ENCODE results near the gene HSPBP1. TPM values are rescaled to one million over a fixed set of nuclear protein-coding genes. Genes with fewer than 3 reads are reported as not detected.

The HSPBP1 gene
- total RNA-seq, 4 donors from 2014 or later, result 18.5 to 41.7 (median 36.7) TPM

- Histone ChIP-seq H3K27ac (no peak overlapping the region), H3K4me1 (peaks cover 4 to 25% of the 10 kb centered on the region in 2 donors), H3K27me3 (no peaks in the 10 kb centered on the region), H3K9me3 (no peaks in the 10 kb centered on the region), H3K36me3 (peaks cover 0 to 21% of the 10 kb centered on the region in 2 donors), H3K4me3 (no peak overlapping the region)
- ATAC-seq (no peak), DNase-seq (no peak)
- in situ Hi-C loops (cut with MboI; ENCODE audit: low sequenced_read_pairs in 4 of 4), result no loop called here
- TF ChIP-seq POLR2A (IDR thresholded peaks at IDR 0.05), result no peak
- no peak for TF ChIP-seq CTCF (IDR thresholded peaks at IDR 0.05 in 4 of 5, conservative IDR thresholded peaks at IDR 0.05 in 1 of 5)
- intact Hi-C loops (cut with DNase I; ENCODE audit: low total_unique reads), result loop anchor here (10.0 kb wide), 1 partner anchor 785 kb away; the partner anchor contains the start of gene LENG9
Measured at GRCh38 chr19:55249841-55250240, 30.1 kb downstream of the HSPBP1 start.

GRCh38 chr19:55248704-55249103 is 31.2 kb downstream of the HSPBP1 start:
- in situ Hi-C loops (cut with MboI; ENCODE audit: low sequenced_read_pairs in 4 of 4) (no loop called here), intact Hi-C loops (cut with DNase I; ENCODE audit: low total_unique reads) (no loop called here)
- no peaks in the 10 kb centered on the region for H3K27me3 ChIP-seq
- TF ChIP-seq CTCF (IDR thresholded peaks at IDR 0.05 in 4 of 5, conservative IDR thresholded peaks at IDR 0.05 in 1 of 5) (no peak), POLR2A (IDR thresholded peaks at IDR 0.05) (no peak)
- H3K27ac ChIP-seq, result no peak overlapping the region
- ATAC-seq (no peak), DNase-seq (no peak)
- no peaks in the 10 kb centered on the region for H3K9me3 ChIP-seq
- no peak overlapping the region for H3K4me3 ChIP-seq
- H3K36me3 ChIP-seq, result peaks cover 0 to 32% of the 10 kb centered on the region in 2 donors
- peaks cover 0 to 15% of the 10 kb centered on the region in 2 donors for H3K4me1 ChIP-seq

GRCh38 chr19:55248166-55248675 is 31.7 kb downstream of the HSPBP1 start:
- Histone ChIP-seq H3K4me3 (no peak overlapping the region), H3K9me3 (no peaks in the 10 kb centered on the region), H3K36me3 (peaks cover 0 to 37% of the 10 kb centered on the region in 2 donors), H3K27ac (no peak overlapping the region), H3K4me1 (peaks cover 0 to 10% of the 10 kb centered on the region in 2 donors), H3K27me3 (no peaks in the 10 kb centered on the region)
- intact Hi-C loops (cut with DNase I; ENCODE audit: low total_unique reads), result no loop called here
- no peak for TF ChIP-seq CTCF (IDR thresholded peaks at IDR 0.05 in 4 of 5, conservative IDR thresholded peaks at IDR 0.05 in 1 of 5)
- TF ChIP-seq POLR2A (IDR thresholded peaks at IDR 0.05), result no peak
- no peak for ATAC-seq
- DNase-seq, result no peak
- in situ Hi-C loops (cut with MboI; ENCODE audit: low sequenced_read_pairs in 4 of 4), result no loop called here

- Histone ChIP-seq H3K27ac (no peak overlapping the region), H3K9me3 (no peaks in the 10 kb centered on the region), H3K27me3 (no peaks in the 10 kb centered on the region), H3K4me3 (no peak overlapping the region), H3K4me1 (peaks cover 0 to 5% of the 10 kb centered on the region in 2 donors), H3K36me3 (peaks cover 0 to 41% of the 10 kb centered on the region in 2 donors)
- DNase-seq, result no peak
- no peak for ATAC-seq
- TF ChIP-seq CTCF (IDR thresholded peaks at IDR 0.05 in 4 of 5, conservative IDR thresholded peaks at IDR 0.05 in 1 of 5), result no peak
- no peak for TF ChIP-seq POLR2A (IDR thresholded peaks at IDR 0.05)
- in situ Hi-C loops (cut with MboI; ENCODE audit: low sequenced_read_pairs in 4 of 4) (no loop called here), intact Hi-C loops (cut with DNase I; ENCODE audit: low total_unique reads) (no loop called here)
Measured at GRCh38 chr19:55247621-55248099, 32.2 kb downstream of the HSPBP1 start.
